WTC11 (cell line): Measurements from ENCODE around the gene PRKAG2. TPM values are rescaled to one million over a fixed set of nuclear protein-coding genes. Genes with fewer than 3 reads are reported as not detected.

Experiments used
- ATAC-seq: fragments of 200-7000 bp; cut with Tn5 transposase; 2 replicates; pipeline ENCODE4 v1.10.0; 2021; ENCODE audit warnings: mild to moderate bottlenecking, moderate library complexity
- CTCF ChIA-PET: fragments of 300-600 bp; sonication (Branson Sonifier 250); formaldehyde crosslinking; loops from one replicate; lab custom pipeline; 2021; ENCODE audit warnings: antibody characterized with exemption; lab: Charles Lee
- POLR2A ChIA-PET: fragments of 350-600 bp; sonication (Branson Sonifier 250); formaldehyde crosslinking; loops from one replicate; lab custom pipeline; 2021; ENCODE audit warnings: antibody characterized with exemption; lab: Charles Lee
- DNase-seq: peaks from one replicate; pipeline ENCODE4 v3.0.0; 2021; ENCODE audit warnings: low spot score
- H3K27ac Mint-ChIP-seq: 2 replicates; pipeline ENCODE4 v1.8.0; 2021; ENCODE audit warnings: mixed read lengths
- H3K27me3 Mint-ChIP-seq: 2 replicates; pipeline ENCODE4 v1.8.0; 2021; ENCODE audit warnings: low read depth, mild to moderate bottlenecking, moderate library complexity, mixed read lengths
- H3K36me3 Mint-ChIP-seq: 2 replicates; pipeline ENCODE4 v1.8.0; 2021; ENCODE audit warnings: mixed read lengths
- H3K4me1 Mint-ChIP-seq: 2 replicates; pipeline ENCODE4 v1.8.0; 2022; ENCODE audit warnings: mixed read lengths
- H3K4me3 Mint-ChIP-seq: 2 replicates; pipeline ENCODE4 v1.8.0; 2021; ENCODE audit warnings: mild to moderate bottlenecking, moderate library complexity, mixed read lengths
- H3K9me3 Mint-ChIP-seq: 2 replicates; pipeline ENCODE4 v1.8.0; 2021; ENCODE audit warnings: mixed read lengths
- E2F5 ChIP-seq: sonication (generic); formaldehyde crosslinking; IDR thresholded peaks from 2 replicates; pipeline ENCODE4 v1.8.1; 2022; ENCODE audit warnings: mild to moderate bottlenecking, moderate library complexity, missing genetic modification reagents
- ELF4 ChIP-seq: sonication (generic); formaldehyde crosslinking; IDR thresholded peaks from 2 replicates; pipeline ENCODE4 v1.8.1; 2022; ENCODE audit warnings: low read depth, mild to moderate bottlenecking, moderate library complexity, missing genetic modification reagents
- FOXP1 ChIP-seq: sonication (generic); formaldehyde crosslinking; IDR thresholded peaks from 2 replicates; pipeline ENCODE4 v1.8.0; 2022; ENCODE audit warnings: missing genetic modification reagents, mild to moderate bottlenecking, moderate library complexity, borderline replicate concordance
- GRHL2 ChIP-seq: fragments of 250-450 bp; sonication (Bioruptor Pico); IDR thresholded peaks from 2 replicates; pipeline ENCODE4 v1.8.0; 2022; ENCODE audit warnings: mild to moderate bottlenecking, moderate library complexity; ENCODE audit not compliant: insufficient replicate concordance, severe bottlenecking
- IRF2 ChIP-seq: sonication (generic); formaldehyde crosslinking; IDR thresholded peaks from 2 replicates; pipeline ENCODE4 v1.8.0; 2022; ENCODE audit warnings: low read depth, missing genetic modification reagents, borderline replicate concordance
- NFATC4 ChIP-seq: fragments of 250-450 bp; sonication (Bioruptor Pico); IDR thresholded peaks from 2 replicates; pipeline ENCODE4 v1.9.0; 2021; ENCODE audit warnings: mild to moderate bottlenecking
- SMAD3 ChIP-seq: sonication (generic); formaldehyde crosslinking; IDR thresholded peaks from 2 replicates; pipeline ENCODE4 v1.8.0; 2022; ENCODE audit warnings: missing genetic modification reagents, mild to moderate bottlenecking, borderline replicate concordance
- SOX15 ChIP-seq: fragments of 250-450 bp; sonication (Bioruptor Pico); IDR thresholded peaks from 2 replicates; pipeline ENCODE4 v1.9.0; 2021; ENCODE audit warnings: mild to moderate bottlenecking
- TCF7 ChIP-seq: sonication (generic); formaldehyde crosslinking; IDR thresholded peaks from 2 replicates; pipeline ENCODE4 v1.8.0; 2022; ENCODE audit warnings: mild to moderate bottlenecking, low read depth, missing genetic modification reagents, moderate library complexity
- TEAD1 ChIP-seq: sonication (generic); formaldehyde crosslinking; IDR thresholded peaks from 2 replicates; pipeline ENCODE4 v1.8.0; 2022; ENCODE audit warnings: mild to moderate bottlenecking, missing genetic modification reagents
- TP53 ChIP-seq: sonication (generic); formaldehyde crosslinking; IDR thresholded peaks from 2 replicates; pipeline ENCODE4 v1.8.1; 2023; ENCODE audit warnings: mild to moderate bottlenecking, missing genetic modification reagents
- USF1 ChIP-seq: sonication (generic); formaldehyde crosslinking; IDR thresholded peaks from 2 replicates; pipeline ENCODE4 v1.8.0; 2022; ENCODE audit warnings: mild to moderate bottlenecking, missing genetic modification reagents
- ZNF232 ChIP-seq: sonication (generic); formaldehyde crosslinking; IDR thresholded peaks from 2 replicates; pipeline ENCODE4 v1.8.0; 2022; ENCODE audit warnings: mild to moderate bottlenecking, missing genetic modification reagents
- ZNF317 ChIP-seq: sonication (generic); formaldehyde crosslinking; IDR thresholded peaks from 2 replicates; pipeline ENCODE4 v1.8.1; 2023; ENCODE audit warnings: low read depth, mild to moderate bottlenecking, moderate library complexity, missing genetic modification reagents, borderline replicate concordance
- ZNF423 ChIP-seq: fragments of 250-450 bp; sonication (Bioruptor Pico); IDR thresholded peaks from 2 replicates; pipeline ENCODE4 v2.1.2; 2022; ENCODE audit warnings: mild to moderate bottlenecking, moderate library complexity
- ZNF425 ChIP-seq: fragments of 250-450 bp; sonication (Bioruptor Pico); conservative IDR thresholded peaks from 2 replicates; pipeline ENCODE4 v1.9.0; 2021; ENCODE audit warnings: mild to moderate bottlenecking
- total RNA-seq: library from RNA; stranded (reverse); gene quantifications from 3 replicates; pipeline ENCODE4 v1.2.3, GENCODE V29; 2021
- TF ChIP-seq, protein P1 (sequence below): sonication (generic); formaldehyde crosslinking; IDR thresholded peaks from 2 replicates; pipeline ENCODE4 v1.8.1; 2023; ENCODE audit warnings: mild to moderate bottlenecking, missing genetic modification reagents, moderate library complexity
- TF ChIP-seq, protein P2 (sequence below): fragments of 250-450 bp; sonication (Bioruptor Pico); IDR thresholded peaks from 2 replicates; pipeline ENCODE4 v1.9.0; 2021; ENCODE audit warnings: mild to moderate bottlenecking
- TF ChIP-seq, protein P3 (sequence below): sonication (generic); formaldehyde crosslinking; IDR thresholded peaks from 2 replicates; pipeline ENCODE4 v1.8.0; 2023; ENCODE audit warnings: missing genetic modification reagents, mild to moderate bottlenecking, borderline replicate concordance

PRKAG2 gene
- total RNA-seq, 1 experiment from 2014 or later: 20.3 TPM

DNA sequence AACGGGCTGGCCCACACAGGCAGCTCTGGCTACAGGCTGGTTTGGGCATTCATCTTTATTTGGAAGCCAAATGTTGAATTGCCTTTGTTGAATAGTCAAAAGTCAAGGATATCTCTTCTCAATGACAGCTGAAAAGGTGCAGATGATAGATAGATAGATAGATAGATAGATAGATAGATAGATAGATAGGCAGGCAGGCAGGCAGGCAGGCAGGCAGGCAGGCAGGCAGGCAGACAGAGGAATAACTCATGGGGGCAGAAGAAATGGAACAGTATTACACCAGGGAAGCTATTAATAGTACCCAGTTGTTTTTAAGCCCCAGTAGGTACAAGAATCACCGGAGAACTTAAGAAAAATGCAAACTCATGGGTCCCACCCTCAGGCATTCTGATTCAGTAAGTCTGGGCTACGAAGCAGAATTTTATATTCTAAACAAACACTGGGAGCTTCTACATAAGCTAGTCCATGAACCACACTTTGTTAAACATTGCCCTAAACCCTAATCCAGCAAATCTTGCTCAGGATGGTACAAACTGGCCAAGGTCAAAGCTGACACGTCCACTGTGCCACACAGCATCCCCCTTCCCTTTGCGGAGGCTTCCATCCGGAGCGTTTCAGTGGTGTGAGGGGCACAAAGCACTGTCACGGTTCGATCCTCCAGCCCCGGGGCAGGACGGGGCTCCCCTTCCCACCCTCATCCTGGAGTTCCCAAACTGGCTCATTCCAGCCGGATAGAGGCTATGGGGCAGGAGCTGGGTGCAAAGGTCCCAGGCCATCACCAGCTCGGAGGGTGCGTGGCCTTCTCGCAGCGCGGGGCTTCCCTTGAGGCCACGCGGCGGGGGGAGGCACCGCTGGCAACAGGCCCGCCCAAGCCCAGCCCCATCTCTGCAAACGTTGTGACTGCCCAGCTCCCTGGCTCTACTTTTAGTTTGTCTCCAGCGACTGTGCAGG, 6.7 kb downstream of the PRKAG2 start:
- POLR2A ChIA-PET: interaction anchor here (0.6 kb wide), 1 partner anchor 414 kb away, joined by 3 read pairs; no protein-coding TSS in a partner anchor

GRCh38 chr7:151869455-151869854, 7.5 kb downstream of the PRKAG2 start:
- Mint-ChIP-seq H3K27ac (no peak overlapping the region), H3K4me3 (no peak overlapping the region), H3K27me3 (no peaks in the 10 kb centered on the region; the same call in 1 of the 2 replicates), H3K9me3 (no peaks in the 10 kb centered on the region), H3K4me1 (peaks cover 19% of the 10 kb centered on the region), H3K36me3 (no peaks in the 10 kb centered on the region)
- ChIA-PET POLR2A (no interaction called here), CTCF (interaction anchor here (1.5 to 1.7 kb wide), 2 partner anchors 78 to 87 kb away, joined by 5 read pairs; no protein-coding TSS in a partner anchor)
- no peak for ATAC-seq
- DNase-seq: no peak
- TF ChIP-seq ZNF425 (CRISPR knock-in tag) (no peak), SMAD3 (no peak), TEAD1 (no peak), ZNF232 (CRISPR knock-in tag) (no peak), TP53 (CRISPR knock-in tag) (no peak), ZNF317 (CRISPR knock-in tag) (no peak), ELF4 (no peak), TCF7 (CRISPR knock-in tag) (no peak), GRHL2 (CRISPR knock-in tag) (no peak), IRF2 (CRISPR knock-in tag) (no peak), ZNF423 (CRISPR knock-in tag) (no peak), E2F5 (CRISPR knock-in tag) (no peak)
- TF ChIP-seq, protein P1, sequence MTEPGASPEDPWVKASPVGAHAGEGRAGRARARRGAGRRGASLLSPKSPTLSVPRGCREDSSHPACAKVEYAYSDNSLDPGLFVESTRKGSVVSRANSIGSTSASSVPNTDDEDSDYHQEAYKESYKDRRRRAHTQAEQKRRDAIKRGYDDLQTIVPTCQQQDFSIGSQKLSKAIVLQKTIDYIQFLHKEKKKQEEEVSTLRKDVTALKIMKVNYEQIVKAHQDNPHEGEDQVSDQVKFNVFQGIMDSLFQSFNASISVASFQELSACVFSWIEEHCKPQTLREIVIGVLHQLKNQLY (CRISPR knock-in tag): no peak
- TF ChIP-seq, protein P2, sequence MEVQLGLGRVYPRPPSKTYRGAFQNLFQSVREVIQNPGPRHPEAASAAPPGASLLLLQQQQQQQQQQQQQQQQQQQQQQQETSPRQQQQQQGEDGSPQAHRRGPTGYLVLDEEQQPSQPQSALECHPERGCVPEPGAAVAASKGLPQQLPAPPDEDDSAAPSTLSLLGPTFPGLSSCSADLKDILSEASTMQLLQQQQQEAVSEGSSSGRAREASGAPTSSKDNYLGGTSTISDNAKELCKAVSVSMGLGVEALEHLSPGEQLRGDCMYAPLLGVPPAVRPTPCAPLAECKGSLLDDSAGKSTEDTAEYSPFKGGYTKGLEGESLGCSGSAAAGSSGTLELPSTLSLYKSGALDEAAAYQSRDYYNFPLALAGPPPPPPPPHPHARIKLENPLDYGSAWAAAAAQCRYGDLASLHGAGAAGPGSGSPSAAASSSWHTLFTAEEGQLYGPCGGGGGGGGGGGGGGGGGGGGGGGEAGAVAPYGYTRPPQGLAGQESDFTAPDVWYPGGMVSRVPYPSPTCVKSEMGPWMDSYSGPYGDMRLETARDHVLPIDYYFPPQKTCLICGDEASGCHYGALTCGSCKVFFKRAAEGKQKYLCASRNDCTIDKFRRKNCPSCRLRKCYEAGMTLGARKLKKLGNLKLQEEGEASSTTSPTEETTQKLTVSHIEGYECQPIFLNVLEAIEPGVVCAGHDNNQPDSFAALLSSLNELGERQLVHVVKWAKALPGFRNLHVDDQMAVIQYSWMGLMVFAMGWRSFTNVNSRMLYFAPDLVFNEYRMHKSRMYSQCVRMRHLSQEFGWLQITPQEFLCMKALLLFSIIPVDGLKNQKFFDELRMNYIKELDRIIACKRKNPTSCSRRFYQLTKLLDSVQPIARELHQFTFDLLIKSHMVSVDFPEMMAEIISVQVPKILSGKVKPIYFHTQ (CRISPR knock-in tag): no peak

More for the DNA sequence above, 6.7 kb downstream of the PRKAG2 start:
- Mint-ChIP-seq H3K27me3 (peaks cover 5% of the 10 kb centered on the region; the same call in 1 of the 2 replicates), H3K4me1 (peaks cover 25% of the 10 kb centered on the region), H3K27ac (no peak overlapping the region), H3K4me3 (no peak overlapping the region), H3K36me3 (no peaks in the 10 kb centered on the region), H3K9me3 (no peaks in the 10 kb centered on the region)
- ATAC-seq (no peak), DNase-seq (no peak)
- CTCF ChIA-PET: interaction anchor here (0.6 to 1.5 kb wide), 2 partner anchors 66 to 87 kb away, joined by 4 to 5 read pairs; no protein-coding TSS in a partner anchor
- TF ChIP-seq, protein P3, sequence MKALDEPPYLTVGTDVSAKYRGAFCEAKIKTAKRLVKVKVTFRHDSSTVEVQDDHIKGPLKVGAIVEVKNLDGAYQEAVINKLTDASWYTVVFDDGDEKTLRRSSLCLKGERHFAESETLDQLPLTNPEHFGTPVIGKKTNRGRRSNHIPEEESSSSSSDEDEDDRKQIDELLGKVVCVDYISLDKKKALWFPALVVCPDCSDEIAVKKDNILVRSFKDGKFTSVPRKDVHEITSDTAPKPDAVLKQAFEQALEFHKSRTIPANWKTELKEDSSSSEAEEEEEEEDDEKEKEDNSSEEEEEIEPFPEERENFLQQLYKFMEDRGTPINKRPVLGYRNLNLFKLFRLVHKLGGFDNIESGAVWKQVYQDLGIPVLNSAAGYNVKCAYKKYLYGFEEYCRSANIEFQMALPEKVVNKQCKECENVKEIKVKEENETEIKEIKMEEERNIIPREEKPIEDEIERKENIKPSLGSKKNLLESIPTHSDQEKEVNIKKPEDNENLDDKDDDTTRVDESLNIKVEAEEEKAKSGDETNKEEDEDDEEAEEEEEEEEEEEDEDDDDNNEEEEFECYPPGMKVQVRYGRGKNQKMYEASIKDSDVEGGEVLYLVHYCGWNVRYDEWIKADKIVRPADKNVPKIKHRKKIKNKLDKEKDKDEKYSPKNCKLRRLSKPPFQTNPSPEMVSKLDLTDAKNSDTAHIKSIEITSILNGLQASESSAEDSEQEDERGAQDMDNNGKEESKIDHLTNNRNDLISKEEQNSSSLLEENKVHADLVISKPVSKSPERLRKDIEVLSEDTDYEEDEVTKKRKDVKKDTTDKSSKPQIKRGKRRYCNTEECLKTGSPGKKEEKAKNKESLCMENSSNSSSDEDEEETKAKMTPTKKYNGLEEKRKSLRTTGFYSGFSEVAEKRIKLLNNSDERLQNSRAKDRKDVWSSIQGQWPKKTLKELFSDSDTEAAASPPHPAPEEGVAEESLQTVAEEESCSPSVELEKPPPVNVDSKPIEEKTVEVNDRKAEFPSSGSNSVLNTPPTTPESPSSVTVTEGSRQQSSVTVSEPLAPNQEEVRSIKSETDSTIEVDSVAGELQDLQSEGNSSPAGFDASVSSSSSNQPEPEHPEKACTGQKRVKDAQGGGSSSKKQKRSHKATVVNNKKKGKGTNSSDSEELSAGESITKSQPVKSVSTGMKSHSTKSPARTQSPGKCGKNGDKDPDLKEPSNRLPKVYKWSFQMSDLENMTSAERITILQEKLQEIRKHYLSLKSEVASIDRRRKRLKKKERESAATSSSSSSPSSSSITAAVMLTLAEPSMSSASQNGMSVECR (CRISPR knock-in tag): no peak
- no peak for TF ChIP-seq ZNF317 (CRISPR knock-in tag)
- no peak for TF ChIP-seq ZNF232 (CRISPR knock-in tag)
- no peak for TF ChIP-seq NFATC4 (CRISPR knock-in tag)
- TF ChIP-seq FOXP1 (CRISPR knock-in tag): no peak
- no peak for TF ChIP-seq SOX15 (CRISPR knock-in tag)
- TF ChIP-seq USF1: no peak
- no peak for TF ChIP-seq GRHL2 (CRISPR knock-in tag)
